ENCODE data around the gene IPO13.

The IPO13 gene

GRCh38 chr1:43930168-43930948, 16.4 kb upstream of the IPO13 start:
- DNase-seq (ENCODE audit: low read depth in 2 of 2) = no peak

- DNase-seq (ENCODE audit: low read depth in 2 of 2) = no peak
These were observed 15.8 kb upstream of the IPO13 start for GRCh38 chr1:43930949-43931275.

- no peak for DNase-seq (ENCODE audit: low read depth in 2 of 2)
These were observed 14.8 kb upstream of the IPO13 start for GRCh38 chr1:43931711-43932660.

- DNase-seq (ENCODE audit: low read depth in 2 of 2) = no peak
These were observed 13.9 kb upstream of the IPO13 start for GRCh38 chr1:43932786-43933385.

GRCh38 chr1:43933386-43934100, 13.2 kb upstream of the IPO13 start, which contains the start of gene ARTN:
Gene ARTN (plus strand): TSS chr1:43933801. CDS start chr1:43935657, 1,856 bp downstream.
- no peak for DNase-seq (ENCODE audit: low read depth in 2 of 2)

- peak in 1 of 2 experiments; percentile 55 for DNase-seq (ENCODE audit: low read depth in 2 of 2)
These were observed 12.4 kb upstream of the IPO13 start for GRCh38 chr1:43934101-43934985.

- DNase-seq (ENCODE audit: low read depth in 2 of 2) = no peak
These were observed 11.8 kb upstream of the IPO13 start for GRCh38 chr1:43934986-43935324.

GRCh38 chr1:43935711-43936427, 10.9 kb upstream of the IPO13 start:
- DNase-seq (ENCODE audit: low read depth in 2 of 2) = no peak

GRCh38 chr1:43936431-43937151, 10.2 kb upstream of the IPO13 start:
- DNase-seq (ENCODE audit: low read depth in 2 of 2) = no peak

- no peak for DNase-seq (ENCODE audit: low read depth in 2 of 2)
These were observed 9.4 kb upstream of the IPO13 start for GRCh38 chr1:43937179-43937865.

GRCh38 chr1:43938383-43938782, 8.4 kb upstream of the IPO13 start:
- no peak for DNase-seq (ENCODE audit: low read depth in 2 of 2)

- no peak for DNase-seq (ENCODE audit: low read depth in 2 of 2)
These were observed 7.7 kb upstream of the IPO13 start for GRCh38 chr1:43938892-43939587.

GRCh38 chr1:43942411-43942810, 4.3 kb upstream of the IPO13 start:
- DNase-seq (ENCODE audit: low read depth in 2 of 2) = no peak

- no peak for DNase-seq (ENCODE audit: low read depth in 2 of 2)
These were observed 1.9 kb upstream of the IPO13 start for GRCh38 chr1:43944860-43945259.

- DNase-seq (ENCODE audit: low read depth in 2 of 2) = no peak
These were observed 995 bp upstream of the IPO13 start for GRCh38 chr1:43945674-43946235.

GRCh38 chr1:43947061-43947873, 517 bp downstream of the IPO13 start:
- DNase-seq (ENCODE audit: low read depth in 2 of 2) = no peak

- DNase-seq (ENCODE audit: low read depth in 2 of 2) = no peak
These were observed 1.2 kb downstream of the IPO13 start for GRCh38 chr1:43947874-43948437.
